ENCODE measurements around the gene YKT6.

GRCh38 chr7:44224080-44224973 is 23.5 kb downstream of the YKT6 start:
- TF ChIP-seq CTCF (conservative IDR thresholded peaks at IDR 0.05; ENCODE audit: low read length) (no peak), EZH2phosphoT487 (IDR thresholded peaks at IDR 0.05; ENCODE audit: borderline replicate concordance) (no peak)
